SK-N-SH treated with all-trans-retinoic acid at 6 μM for 48 hours (cell line): ENCODE results near the gene LECT2.

Source experiments
- ATAC-seq: fragments of 200-7000 bp; cut with Tn5 transposase; 3 replicates; pipeline ENCODE4 v1.9.1; 2020; ENCODE audit warnings: mild to moderate bottlenecking, moderate library complexity
- ARNTL ChIP-seq: fragments of 450-650 bp; formaldehyde crosslinking; IDR thresholded peaks from 2 replicates; pipeline ENCODE4 v1.5.0; 2020; ENCODE audit warnings: low read depth, mild to moderate bottlenecking, moderate library complexity, borderline replicate concordance
- CREB5 ChIP-seq: fragments of 250-450 bp; sonication (Bioruptor Pico); IDR thresholded peaks from 2 replicates; pipeline ENCODE4 v1.5.1; 2020; ENCODE audit warnings: low read depth, mild to moderate bottlenecking, moderate library complexity
- PATZ1 ChIP-seq: fragments of 250-450 bp; sonication (Bioruptor Pico); IDR thresholded peaks from 2 replicates; pipeline ENCODE4 v1.8.0; 2020; ENCODE audit warnings: mild to moderate bottlenecking, moderate library complexity, borderline replicate concordance
- TOX ChIP-seq: fragments of 250-450 bp; sonication (Bioruptor Pico); IDR thresholded peaks from 2 replicates; pipeline ENCODE4 v1.8.0; 2021; ENCODE audit warnings: mild to moderate bottlenecking, moderate library complexity, borderline replicate concordance
- ZFP30 ChIP-seq: fragments of 450-650 bp; formaldehyde crosslinking; IDR thresholded peaks from 2 replicates; pipeline ENCODE4 v1.5.0; 2022; ENCODE audit warnings: mild to moderate bottlenecking, moderate library complexity
- ZNF8 ChIP-seq: fragments of 450-650 bp; formaldehyde crosslinking; IDR thresholded peaks from 2 replicates; pipeline ENCODE4 v1.5.0; 2020; ENCODE audit warnings: mild to moderate bottlenecking, moderate library complexity

LECT2 gene

GRCh38 chr5:135900276-135900675, 54.5 kb downstream of the LECT2 start (continued):
- TF ChIP-seq PATZ1: no peak

- ATAC-seq: no peak
- no peak for TF ChIP-seq ZFP30 (CRISPR knock-in tag)
- TF ChIP-seq CREB5 (CRISPR knock-in tag): no peak
- no peak for TF ChIP-seq ARNTL (CRISPR knock-in tag)
- TF ChIP-seq ZNF8 (CRISPR knock-in tag): no peak
- no peak for TF ChIP-seq TOX
These were observed 56.1 kb downstream of the LECT2 start for GRCh38 chr5:135898651-135899050.
